GM19025 (cell line): ENCODE results near the gene CBFA2T2.
"Not testable (repeated sequence)": the region's sequence is repeated elsewhere in the genome, so short reads cannot be mapped to it uniquely, and the experiment has no call there.

Source experiments
- ATAC-seq: cut with Tn5 transposase; IDR thresholded peaks from one replicate; pipeline ENCODE4 v1.9.1; 2021; ENCODE audit warnings: mild to moderate bottlenecking, low read depth, moderate library complexity; ENCODE audit not compliant: unreplicated experiment

CBFA2T2 gene

DNA sequence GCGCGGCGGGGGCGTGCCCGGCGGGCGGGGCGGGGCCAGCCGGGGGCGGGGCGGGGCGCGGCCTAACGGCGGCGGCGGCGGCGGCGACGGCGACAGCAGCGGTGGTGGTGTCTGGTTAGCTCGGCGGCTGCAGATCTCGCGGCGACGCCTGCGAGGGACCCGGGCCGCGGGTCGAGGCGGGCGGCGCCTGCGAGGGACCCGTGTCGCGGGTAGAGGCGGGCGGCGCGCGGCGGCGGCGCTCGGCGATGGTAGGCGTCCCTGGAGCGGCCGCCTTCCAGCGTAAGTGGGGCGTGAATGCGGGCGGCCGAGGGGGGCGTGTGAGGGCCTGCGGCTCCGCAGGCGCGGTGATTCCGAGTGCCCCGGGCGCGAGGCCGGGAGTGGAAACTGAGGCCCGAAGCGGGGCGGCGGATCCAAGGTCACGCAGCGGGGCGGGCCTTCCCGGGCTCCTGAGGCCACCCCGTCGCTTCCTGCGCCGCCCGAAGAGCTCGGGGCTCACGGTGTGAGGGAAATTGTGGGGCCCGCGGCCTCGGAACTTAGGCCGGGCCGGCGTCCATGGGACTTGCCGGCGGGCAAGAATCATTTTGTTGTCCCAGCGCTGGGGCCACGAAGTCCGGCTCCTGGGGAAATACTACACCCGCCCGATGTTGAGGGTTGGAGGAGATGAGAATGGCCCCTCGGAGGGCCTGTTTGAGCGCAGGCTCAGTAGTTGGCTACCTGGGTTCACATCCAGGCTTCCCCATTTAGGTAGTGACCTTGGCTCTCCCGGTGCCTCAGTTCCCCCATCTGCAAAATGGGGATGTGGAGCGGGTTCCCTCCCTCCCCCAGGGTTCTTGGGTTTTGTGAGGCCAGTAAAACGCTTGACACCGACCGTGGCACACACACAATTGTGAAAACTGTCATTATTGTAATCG is at the start of gene CBFA2T2:
Gene CBFA2T2 (plus strand): TSS at position 74 of the 911 bp plus-strand sequence. CDS start 172 bp downstream, at position 246.
- peak; percentile 51 for ATAC-seq

DNA sequence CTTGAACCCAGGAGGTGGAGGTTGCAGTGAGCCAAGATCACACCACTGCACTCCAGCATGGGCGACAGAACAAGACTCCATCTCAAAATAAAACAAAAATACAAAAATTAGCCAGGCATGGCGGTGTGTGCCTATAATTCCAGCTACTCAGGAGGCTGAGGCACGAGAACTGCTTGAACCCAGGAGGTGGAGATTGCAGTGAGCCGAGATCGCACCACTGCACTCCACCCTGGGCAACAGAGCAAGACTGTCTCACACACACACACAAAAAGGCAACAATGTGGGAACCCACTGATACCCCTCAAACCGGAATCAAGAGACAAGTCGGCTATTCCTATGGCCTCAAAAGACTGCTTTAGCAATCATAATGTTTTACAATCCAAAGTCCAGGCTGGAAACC is 49.3 kb upstream of the CBFA2T2 start:
- ATAC-seq, result not testable (repeated sequence)

DNA sequence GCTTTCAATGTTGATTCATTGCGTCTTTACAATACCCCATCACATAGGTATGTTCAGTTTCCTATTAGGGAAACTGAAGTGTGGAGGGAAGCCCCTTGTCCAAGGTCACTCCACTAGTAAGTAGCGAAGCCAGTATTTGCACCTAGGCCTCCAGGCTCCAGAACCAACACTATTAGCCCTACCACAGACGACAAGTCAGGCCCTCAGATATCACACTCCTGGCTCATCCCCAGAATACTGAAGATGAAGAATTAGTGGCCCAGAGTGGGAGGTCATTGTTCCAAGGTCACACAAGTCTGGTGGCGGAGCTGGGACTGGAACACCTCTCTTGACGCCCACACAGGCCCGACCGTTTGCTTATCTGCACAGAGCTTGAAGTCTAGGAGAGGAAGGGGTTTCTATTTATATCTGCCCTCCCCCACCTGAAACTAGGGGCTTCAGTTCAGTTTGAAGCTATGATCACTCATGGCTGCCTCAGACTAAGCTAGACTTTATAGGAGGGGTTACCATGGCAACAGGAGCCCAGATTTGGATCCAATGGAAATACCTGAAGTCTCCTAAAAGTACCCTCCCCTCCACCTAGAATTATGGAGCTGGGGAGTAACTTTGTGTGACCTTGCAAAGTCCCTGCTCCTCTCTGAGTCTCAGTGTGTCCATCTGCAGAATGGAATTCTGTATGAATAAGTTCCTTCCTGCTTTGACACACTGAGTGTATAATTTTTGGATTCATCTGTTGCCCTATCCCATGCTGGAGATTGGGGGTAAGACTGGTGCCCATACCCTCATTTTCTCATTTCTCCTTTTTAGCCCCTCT is 48.5 kb upstream of the CBFA2T2 start:
- ATAC-seq, result no peak

DNA sequence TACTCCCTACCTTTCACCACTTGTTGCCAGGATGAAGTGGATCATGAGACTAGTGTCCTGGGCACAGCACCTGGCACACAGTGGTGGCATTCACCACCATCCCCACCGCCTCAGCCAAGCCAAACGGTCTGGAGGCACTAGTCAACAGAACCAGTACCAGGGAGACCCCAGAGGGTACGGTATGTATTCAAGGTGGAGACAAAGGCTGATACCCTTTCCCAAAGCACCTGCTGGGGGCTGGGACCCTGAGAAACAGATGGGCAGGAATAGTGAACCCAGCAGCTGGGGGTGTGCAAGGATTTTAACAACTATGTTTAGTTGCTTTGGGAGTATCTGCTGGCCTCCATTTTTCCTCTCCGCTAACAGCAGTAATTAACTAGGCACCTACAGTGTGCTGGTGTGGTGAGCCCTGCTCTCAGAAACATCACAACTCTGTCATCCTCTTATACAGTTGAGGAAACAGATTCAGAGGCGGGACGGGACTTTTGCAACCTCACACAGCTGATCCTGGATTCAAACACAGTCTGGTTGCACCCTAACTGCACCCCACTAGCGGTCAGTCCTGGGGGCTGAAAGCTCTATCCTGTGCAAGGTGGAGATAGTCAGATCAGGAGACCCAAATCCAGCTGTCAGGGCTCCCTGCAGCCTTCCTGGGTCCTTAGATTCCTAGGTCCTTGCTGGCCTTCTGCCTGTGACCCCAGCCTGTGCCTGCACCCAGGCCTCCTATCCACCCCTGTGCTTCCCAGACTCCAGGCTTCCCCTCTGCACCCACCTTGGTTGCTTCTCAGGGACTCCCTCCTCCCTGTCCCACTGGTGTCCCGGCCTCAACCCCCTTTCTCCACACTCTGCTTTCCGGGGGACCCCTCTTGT is 47.5 kb upstream of the CBFA2T2 start:
- ATAC-seq, result no peak

DNA sequence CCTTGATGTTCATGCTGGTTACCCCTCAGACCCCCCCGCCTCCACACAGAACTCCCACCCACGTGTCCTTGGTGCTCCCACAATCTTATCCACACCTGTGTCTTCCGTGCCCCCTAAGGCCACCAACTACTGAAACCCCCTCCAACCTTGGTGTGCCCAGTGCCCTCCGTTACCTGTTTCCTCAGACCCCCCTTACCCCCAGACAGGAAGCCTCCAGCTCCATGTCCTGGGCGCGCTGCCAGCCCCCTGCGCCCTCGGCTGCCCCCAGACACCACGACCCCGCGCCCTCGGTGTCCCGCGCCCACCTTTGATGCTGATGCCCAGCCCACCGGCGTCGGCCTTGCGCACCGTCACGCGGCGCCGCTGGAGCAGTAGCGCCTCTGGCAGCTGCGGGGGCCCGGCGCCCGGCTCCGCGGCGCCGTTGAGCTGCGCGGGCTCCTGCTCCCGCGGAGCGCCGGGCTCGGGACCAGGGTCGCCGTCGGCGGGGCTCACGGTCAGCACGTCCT is 46.8 kb upstream of the CBFA2T2 start:
- ATAC-seq, result peak; percentile 22

DNA sequence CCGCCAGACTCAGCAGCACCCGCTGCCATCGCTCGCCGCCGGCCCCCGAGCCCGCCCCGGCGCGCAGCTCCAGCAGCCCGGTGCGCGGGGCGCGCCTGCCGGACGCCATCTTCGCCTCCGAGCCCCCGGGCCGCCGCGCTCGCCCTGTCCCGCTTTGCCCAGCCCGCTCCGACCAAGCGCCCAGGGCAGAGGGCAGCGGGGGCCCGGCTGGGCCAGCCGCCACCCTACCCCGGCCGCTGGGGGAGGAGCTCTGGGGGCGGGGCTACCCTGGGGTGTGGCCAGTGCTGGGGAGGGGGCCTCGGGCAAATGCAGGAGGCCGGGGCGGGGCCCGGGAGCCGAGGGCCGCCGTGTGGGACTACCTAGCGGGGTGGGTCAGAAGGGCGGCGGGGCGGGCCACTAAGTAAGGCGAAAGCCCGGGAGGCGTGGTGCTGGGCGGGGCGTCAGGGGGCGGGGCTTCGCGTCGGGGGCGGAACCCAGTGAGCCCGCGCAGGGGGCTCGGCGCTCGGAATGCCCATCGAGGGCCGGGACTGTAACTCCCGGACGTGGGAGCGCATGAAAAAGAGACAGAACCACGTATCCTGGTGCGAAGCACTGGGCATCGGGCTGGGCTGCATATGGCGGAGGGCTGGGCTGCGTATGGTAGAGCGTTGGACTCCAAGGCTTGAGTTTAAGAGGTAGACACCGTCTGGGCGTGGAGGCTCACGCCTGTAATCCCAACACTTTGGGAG is 46.2 kb upstream of the CBFA2T2 start, which contains the start of gene SNTA1:
Gene SNTA1 (minus strand): TSS at position 252 of the 728 bp plus-strand sequence. CDS start 143 bp downstream, at position 109.
- peak; percentile 76 for ATAC-seq

DNA sequence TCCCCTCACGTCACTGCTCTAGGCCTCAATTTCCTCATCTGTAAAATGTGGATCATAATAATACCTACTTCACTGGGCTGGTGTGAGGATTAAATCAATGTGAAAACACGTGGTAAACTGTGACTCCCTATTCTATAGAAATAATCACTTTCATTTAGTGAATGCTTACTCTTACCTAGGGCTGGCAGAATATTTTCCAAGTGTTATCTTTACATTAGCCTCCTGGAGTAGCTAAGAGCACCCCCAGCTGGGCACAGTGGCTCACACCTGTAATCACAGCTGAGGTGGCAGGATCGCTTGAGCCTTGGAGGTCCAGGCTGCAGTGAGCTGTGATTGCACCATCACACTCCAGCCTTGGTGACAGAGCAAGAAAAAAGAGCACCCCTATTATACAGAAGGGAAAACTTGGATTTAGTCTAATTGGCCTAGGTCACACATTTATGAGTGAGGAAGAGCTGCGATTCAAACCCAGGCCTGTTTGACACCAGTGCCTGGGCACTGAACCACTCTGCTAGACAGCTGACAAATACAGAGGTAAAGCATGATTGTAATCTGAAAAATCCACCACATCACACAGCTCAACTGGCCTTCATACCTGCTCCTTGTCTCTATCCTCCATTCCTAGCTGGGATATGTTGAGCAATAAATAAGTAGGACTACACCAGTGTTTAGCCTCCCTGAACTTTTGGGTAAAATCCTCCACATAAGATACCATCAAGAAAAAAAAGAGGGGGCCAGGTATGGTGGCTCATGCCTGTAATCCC is 44.9 kb upstream of the CBFA2T2 start:
- ATAC-seq, result no peak

DNA sequence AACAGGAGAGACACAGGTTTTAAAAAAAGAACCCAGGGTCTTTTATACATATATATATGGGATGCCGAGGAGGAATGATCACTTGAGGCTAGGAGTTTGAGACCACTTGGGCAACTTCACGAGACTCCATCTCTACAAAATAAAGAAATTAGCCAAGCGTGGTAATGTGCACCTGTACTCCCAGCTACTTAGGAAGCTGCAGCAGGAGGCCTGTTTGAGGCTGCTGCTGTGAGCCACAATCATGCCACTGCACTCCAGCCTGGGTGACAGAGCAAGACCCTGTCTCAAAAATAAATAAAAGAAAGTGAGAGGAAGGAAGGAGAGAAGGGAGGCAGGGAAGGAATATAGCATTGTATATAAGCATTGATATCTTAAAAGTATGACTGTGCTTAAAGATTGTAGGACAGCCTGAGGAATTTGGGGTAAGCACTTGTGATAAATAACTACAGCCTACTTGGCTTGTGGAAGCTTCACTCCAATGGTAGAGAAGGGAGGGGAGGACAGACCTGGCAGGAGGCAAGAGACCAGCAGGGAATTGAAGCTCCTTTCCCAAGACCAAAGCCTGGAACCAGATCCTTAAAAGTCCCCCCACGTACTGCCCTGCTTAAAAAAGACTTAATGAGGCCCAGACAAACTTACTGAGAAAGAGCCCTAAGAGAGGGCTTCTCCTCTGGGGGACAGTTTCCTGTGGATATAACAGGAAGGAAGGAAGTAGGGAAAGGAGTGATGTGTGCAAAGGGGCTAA is 43.8 kb upstream of the CBFA2T2 start:
- no peak for ATAC-seq

DNA sequence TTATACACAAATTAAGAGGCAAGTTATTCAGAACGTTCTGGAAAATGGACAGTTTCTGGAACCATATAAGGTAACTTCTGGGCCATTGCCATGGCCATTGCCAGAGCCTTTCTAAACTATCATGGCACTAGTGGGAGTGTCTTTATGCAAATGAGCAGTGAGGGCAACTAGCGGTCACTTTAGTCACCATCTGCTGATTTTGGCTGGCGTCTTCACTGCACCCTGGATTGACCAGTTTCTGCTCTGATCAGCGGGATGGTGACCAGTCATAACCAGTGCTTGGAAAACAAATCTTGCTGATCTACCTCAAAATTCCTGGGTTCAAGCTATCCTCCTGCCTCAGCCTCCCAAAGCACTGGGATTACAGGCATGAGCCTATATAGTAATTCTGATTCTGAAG is 39.0 kb upstream of the CBFA2T2 start:
- no peak for ATAC-seq

DNA sequence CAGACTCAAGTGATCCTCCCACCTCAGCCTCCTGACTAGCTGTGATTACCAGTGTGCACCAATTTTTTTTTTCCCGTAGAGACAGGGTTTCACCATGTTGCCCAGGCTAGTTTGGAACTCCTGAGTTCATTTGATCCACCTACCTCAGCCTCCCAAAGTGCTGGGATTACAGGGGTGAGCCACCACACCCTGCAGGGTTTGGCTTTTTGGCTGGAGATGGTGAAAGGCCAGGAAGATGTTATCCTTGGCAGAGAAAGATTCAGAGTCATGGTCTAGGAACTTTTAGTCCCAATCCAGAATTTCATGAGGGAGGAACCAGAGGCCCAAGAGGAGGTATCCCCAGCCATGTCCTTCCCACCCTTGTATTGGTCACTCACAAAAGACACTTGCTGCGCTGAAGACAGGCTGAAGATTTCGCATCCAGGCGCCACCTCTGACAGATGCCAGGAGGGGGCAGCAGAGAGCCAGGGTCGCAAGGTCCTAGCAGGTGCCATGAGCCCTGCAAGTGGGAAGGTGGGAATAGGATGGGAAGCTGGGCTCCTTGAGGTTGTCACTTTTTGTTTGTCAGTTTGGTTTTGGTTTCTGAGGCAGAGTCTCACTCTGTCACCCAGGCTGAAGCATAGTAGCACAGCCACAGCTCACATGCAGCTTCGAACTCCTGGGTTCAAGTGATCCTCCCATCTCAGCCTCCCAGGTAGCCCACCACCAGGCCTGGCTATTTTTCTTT is 32.8 kb upstream of the CBFA2T2 start:
- ATAC-seq, result not testable (repeated sequence)

DNA sequence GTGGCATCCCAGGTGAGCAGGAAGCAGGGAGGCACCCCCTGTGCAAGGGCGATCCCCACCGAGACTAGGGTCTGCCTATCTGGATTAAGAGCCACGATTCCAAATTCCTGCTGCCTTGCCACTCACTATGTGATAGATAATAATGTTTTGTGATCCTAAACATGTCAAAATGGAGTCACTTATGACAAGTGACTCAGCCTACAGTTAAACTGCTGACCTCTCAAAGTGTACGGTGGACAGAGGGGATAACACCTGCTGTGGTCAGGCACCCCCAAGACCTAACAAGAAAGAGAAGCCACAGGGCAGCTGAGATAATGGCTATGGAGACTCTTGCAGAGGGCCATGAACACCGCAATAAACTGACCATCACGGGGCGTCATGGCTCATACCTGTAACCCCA is 30.3 kb upstream of the CBFA2T2 start:
- ATAC-seq, result no peak

DNA sequence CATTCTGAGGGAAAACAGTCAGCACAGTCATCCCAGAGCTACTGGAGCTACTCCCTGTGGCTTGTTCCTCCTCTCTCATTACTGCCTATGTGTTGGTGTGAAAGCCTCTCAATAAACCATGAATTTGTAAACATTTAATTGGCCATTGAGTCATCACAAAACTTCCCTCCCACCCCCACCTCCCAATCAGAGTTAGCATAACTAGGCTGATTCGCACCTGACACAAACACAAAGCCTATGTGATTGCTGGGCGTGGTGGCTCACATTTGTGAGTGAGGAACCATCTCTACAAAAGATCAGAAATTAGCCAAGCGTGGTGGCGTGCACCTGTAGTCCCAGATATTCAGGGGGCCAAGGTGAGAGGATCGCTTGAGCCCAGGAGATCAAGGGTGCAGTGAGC is 29.2 kb upstream of the CBFA2T2 start:
- no peak for ATAC-seq

DNA sequence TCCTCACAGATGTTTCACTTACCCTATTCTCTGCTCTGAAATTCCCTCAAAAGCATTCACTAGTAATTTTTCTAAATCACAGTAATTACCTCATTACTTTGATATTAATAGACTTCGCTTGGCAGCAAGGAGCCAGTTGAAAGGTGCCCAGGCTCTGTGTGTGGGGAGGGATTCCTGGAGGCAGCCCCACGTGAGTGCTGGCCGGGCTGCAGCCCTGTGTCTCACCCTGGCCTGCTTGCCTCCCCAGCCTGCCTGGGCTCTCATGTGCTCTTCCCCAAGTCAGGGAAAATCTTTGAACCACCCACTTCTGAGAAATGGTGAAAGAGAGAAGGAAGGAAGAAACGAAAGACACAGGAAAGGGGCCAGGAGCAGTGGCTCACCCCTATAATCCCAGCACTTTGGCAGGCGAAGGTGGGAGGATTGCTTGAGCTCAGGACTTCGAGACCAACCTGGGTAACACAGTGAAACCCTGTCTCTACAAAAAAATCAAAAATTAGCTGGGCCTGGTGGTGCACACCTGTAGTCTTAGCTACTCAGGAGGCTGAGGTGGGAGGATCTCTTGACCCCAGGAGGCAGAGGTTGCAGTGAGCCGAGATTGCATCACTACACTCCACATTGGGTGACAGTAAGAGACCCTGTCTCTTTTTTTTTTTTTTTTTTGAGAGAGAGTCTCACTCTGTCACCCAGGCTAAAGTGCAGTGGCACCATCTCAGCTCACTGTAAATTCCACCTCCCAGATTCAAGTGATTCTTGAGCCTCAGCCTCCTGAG is 26.4 kb upstream of the CBFA2T2 start:
- no peak for ATAC-seq

DNA sequence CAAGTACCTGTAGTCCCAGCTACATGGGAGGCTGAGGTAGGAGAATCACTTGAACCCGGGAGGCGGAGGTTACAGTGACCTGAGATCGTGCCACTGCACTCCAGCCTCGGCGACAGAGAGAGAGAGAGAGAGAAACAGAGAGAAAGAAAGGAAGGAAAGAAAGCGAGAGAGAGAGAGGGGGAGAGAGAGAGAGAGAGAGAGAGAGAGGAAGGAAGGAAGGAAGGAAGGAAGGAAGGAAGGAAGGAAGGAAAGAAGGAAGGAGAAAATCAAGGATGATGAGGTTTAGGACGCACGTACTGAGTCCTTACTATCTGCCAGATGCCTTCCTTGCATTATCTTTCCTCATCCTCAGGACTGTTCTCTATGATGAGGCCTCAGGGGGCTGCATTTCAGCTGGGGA is 25.1 kb upstream of the CBFA2T2 start:
- not testable (repeated sequence) for ATAC-seq

DNA sequence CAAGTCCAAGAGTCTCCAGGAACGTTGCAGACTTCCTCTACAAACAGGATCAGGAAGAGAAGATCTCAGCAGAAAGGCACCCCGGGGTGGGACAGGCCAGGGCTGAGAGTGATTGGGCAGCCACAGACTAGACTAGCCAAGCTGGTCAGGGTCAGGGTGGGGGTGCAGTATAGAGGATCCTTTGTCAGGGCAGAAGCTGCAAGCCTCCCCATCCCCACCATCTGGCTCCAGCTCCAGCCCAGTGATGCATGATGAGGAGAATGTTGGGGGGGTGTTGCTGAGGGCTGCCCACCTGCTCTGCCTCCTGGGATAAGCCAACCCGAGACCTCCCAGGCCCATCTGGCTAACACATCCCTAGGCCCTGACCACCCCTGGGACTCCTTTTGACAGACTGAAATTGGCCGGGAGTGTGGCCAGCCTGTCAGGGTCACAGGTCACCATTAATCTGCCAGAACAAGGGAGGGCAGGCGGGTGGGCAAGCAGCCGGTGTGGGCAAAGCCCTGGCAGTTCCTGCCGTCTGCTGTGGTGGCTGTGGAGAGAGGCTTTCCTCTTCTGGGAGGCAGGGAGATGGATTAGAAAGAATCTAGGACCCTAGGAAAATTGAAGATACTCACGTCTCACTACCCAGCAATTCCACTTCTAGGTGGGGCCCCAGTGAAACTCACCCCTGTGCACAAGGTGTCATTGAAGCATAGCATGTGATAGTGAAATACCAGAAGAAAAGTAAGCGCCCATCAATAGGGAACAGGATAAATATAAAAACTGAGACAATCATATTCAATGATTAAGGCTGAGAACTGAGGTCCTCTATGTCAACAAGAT is 24.2 kb upstream of the CBFA2T2 start:
- ATAC-seq, result no peak

DNA sequence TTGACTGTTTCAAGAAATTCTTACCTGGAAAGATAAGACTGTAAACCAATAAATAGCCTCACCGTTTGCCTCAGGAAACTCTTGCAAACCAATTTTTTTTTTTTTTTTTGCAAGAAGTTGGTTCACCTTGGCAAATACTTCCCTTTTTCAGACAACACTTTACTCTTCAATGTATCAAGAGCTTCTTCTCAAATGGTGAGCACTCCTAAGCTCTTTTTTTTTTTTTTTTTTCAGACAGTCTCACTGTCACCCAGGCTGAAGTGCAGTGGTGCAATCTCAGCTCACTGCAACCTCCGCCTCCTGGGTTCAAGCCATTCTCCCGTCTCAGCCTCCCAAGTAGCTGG is 23.6 kb upstream of the CBFA2T2 start:
- ATAC-seq, result no peak
